Hindlimb muscle (tissue), 1 donor: Measurements from ENCODE around the gene FLNB. TPM values are rescaled to one million over a fixed set of nuclear protein-coding genes. Genes with fewer than 3 reads are reported as not detected.
"Not testable (repeated sequence)": the region's sequence is repeated elsewhere in the genome, so short reads cannot be mapped to it uniquely, and the experiment has no call there.

Experiments used
- DNase-seq: peaks from one replicate; pipeline ENCODE4 v3.0.0-alpha.2; 2013
- polyA plus RNA-seq: library from polyadenylated mRNA; unstranded; fragments of 120-200 nt; gene quantifications from one replicate; pipeline ENCODE4 v1.2.1, GENCODE V29; 2013; ENCODE audit not compliant: insufficient read length

Gene FLNB
- polyA plus RNA-seq, 1 donor = 51.9 TPM

- DNase-seq = no peak
These were observed 25.5 kb upstream of the FLNB start for GRCh38 chr3:57982561-57983243.

- DNase-seq = peak; percentile 69
These were observed 24.3 kb upstream of the FLNB start for GRCh38 chr3:57983734-57984518.

- DNase-seq = no peak
These were observed 22.8 kb upstream of the FLNB start for GRCh38 chr3:57985176-57985983.

- DNase-seq = no peak
These were observed 22.3 kb upstream of the FLNB start for GRCh38 chr3:57985984-57986246.

GRCh38 chr3:57986261-57986660, 22.0 kb upstream of the FLNB start:
- no peak for DNase-seq

GRCh38 chr3:57989198-57989597, 19.0 kb upstream of the FLNB start:
- not testable (repeated sequence) for DNase-seq

GRCh38 chr3:57989646-57990045, 18.6 kb upstream of the FLNB start:
- no peak for DNase-seq

GRCh38 chr3:57992452-57993213, 15.6 kb upstream of the FLNB start:
- DNase-seq = no peak

GRCh38 chr3:57998366-57999283, 9.6 kb upstream of the FLNB start:
- no peak for DNase-seq

GRCh38 chr3:57999417-58000115, 8.7 kb upstream of the FLNB start:
- DNase-seq = no peak

GRCh38 chr3:58000306-58001085, 7.7 kb upstream of the FLNB start:
- DNase-seq = no peak

GRCh38 chr3:58001086-58001467, 7.1 kb upstream of the FLNB start:
- no peak for DNase-seq

- DNase-seq = no peak
These were observed 6.2 kb upstream of the FLNB start for GRCh38 chr3:58001979-58002378.

GRCh38 chr3:58003093-58003492, 5.1 kb upstream of the FLNB start:
- no peak for DNase-seq

GRCh38 chr3:58004973-58005372, 3.2 kb upstream of the FLNB start:
- no peak for DNase-seq

GRCh38 chr3:58005669-58006068, 2.6 kb upstream of the FLNB start:
- no peak for DNase-seq

- no peak for DNase-seq
These were observed 1.6 kb upstream of the FLNB start for GRCh38 chr3:58006661-58007060.

GRCh38 chr3:58009026-58009748, 965 bp downstream of the FLNB start:
- DNase-seq = no peak

- DNase-seq = no peak
These were observed 1.7 kb downstream of the FLNB start for GRCh38 chr3:58009749-58010535.
